DOHH2 (cell line): Measurements from ENCODE around the gene PTPN4.

ENCODE experiments used
- H3F3A ChIP-seq: fragments of 200-600 bp; sonication (generic), shearing (Covaris generic); 2 replicates; pipeline ENCODE4 v1.6.0; 2016; ENCODE audit warnings: antibody characterized with exemption, mild to moderate bottlenecking; ENCODE audit not compliant: control insufficient read depth, insufficient read depth
- H3K27ac ChIP-seq: fragments of 200-600 bp; sonication (generic); 2 replicates; pipeline ENCODE4 v1.5.1; 2014; ENCODE audit warnings: low read depth, mild to moderate bottlenecking, low read length, moderate library complexity
- H3K27me3 ChIP-seq: fragments of 200-600 bp; sonication (generic); 2 replicates; pipeline ENCODE4 v1.6.1; 2014; ENCODE audit warnings: mild to moderate bottlenecking, low read length, mixed read lengths; ENCODE audit not compliant: control insufficient read depth
- H3K36me3 ChIP-seq: fragments of 200-600 bp; sonication (generic); 2 replicates; pipeline ENCODE4 v1.6.1; 2014; ENCODE audit warnings: mild to moderate bottlenecking, low read length, moderate library complexity, mixed read lengths; ENCODE audit not compliant: control insufficient read depth
- H3K4me1 ChIP-seq: fragments of 200-600 bp; sonication (generic); 2 replicates; pipeline ENCODE4 v1.6.1; 2014; ENCODE audit warnings: mild to moderate bottlenecking, low read length, mixed read lengths; ENCODE audit not compliant: control insufficient read depth
- H3K4me2 ChIP-seq: fragments of 200-600 bp; sonication (generic); 2 replicates; pipeline ENCODE4 v1.6.0; 2014; ENCODE audit warnings: mild to moderate bottlenecking, low read length, moderate library complexity
- H3K4me3 ChIP-seq: fragments of 200-600 bp; sonication (generic); 2 replicates; pipeline ENCODE4 v1.5.1; 2014; ENCODE audit warnings: mild to moderate bottlenecking, low read length, mixed read lengths
- H3K79me2 ChIP-seq: fragments of 200-600 bp; sonication (generic); 2 replicates; pipeline ENCODE4 v1.6.1; 2014; ENCODE audit warnings: mild to moderate bottlenecking, low read length, mixed read lengths; ENCODE audit not compliant: control insufficient read depth
- H3K9me2 ChIP-seq: fragments of 200-600 bp; sonication (generic); replicated peaks from 2 replicates; pipeline ENCODE4 v1.6.1; 2014; ENCODE audit warnings: mild to moderate bottlenecking, low read length, mixed read lengths; ENCODE audit not compliant: control insufficient read depth
- H3K9me3 ChIP-seq: fragments of 200-600 bp; sonication (generic); 2 replicates; pipeline ENCODE4 v1.6.1; 2014; ENCODE audit warnings: antibody characterized with exemption, low read length, mixed read lengths; ENCODE audit not compliant: control insufficient read depth, insufficient read depth
- H4K20me1 ChIP-seq: fragments of 200-600 bp; sonication (generic); 2 replicates; pipeline ENCODE4 v1.6.0; 2014; ENCODE audit warnings: low read depth, mild to moderate bottlenecking, antibody characterized with exemption, low read length, moderate library complexity; ENCODE audit not compliant: control insufficient read depth, insufficient read depth
- CTCF ChIP-seq: fragments of 200-600 bp; sonication (generic); IDR thresholded peaks from one replicate; pipeline ENCODE4 v1.5.1; 2014; ENCODE audit warnings: antibody characterized with exemption, mild to moderate bottlenecking, low read depth, low read length; ENCODE audit not compliant: poor library complexity, severe bottlenecking
- EZH2phosphoT487 ChIP-seq: fragments of 200-600 bp; sonication (generic); IDR thresholded peaks from 2 replicates; pipeline ENCODE4 v1.6.1; 2017; ENCODE audit warnings: borderline replicate concordance, mild to moderate bottlenecking, antibody characterized with exemption, low read length, moderate library complexity, mixed read lengths

Gene PTPN4

GRCh38 chr2:119721462-119721861, 38.3 kb upstream of the PTPN4 start:
- TF ChIP-seq EZH2phosphoT487 (no peak), CTCF (no peak)
- no peaks in the 10 kb centered on the region for H3K4me1 ChIP-seq
- no peaks in the 10 kb centered on the region for H4K20me1 ChIP-seq
- H3K36me3 ChIP-seq, result no peaks in the 10 kb centered on the region
- no peak overlapping the region for H3K4me2 ChIP-seq
- no peaks in the 10 kb centered on the region for H3K9me2 ChIP-seq
- no peak overlapping the region for H3K27ac ChIP-seq
- H3F3A ChIP-seq, result no peaks in the 10 kb centered on the region
- no peak overlapping the region for H3K4me3 ChIP-seq
- H3K27me3 ChIP-seq, result no peaks in the 10 kb centered on the region; the same call in none of the 2 replicates
- H3K9me3 ChIP-seq, result no peaks in the 10 kb centered on the region
- H3K79me2 ChIP-seq, result no peaks in the 10 kb centered on the region

- H3K9me2 ChIP-seq, result no peaks in the 10 kb centered on the region
- H3K27me3 ChIP-seq, result no peaks in the 10 kb centered on the region; the same call in none of the 2 replicates
- no peaks in the 10 kb centered on the region for H3K79me2 ChIP-seq
- H3K27ac ChIP-seq, result no peak overlapping the region
- TF ChIP-seq CTCF, result no peak
- no peak for TF ChIP-seq EZH2phosphoT487
- no peak overlapping the region for H3K4me3 ChIP-seq
- no peaks in the 10 kb centered on the region for H4K20me1 ChIP-seq
- no peak overlapping the region for H3K4me2 ChIP-seq
- H3K4me1 ChIP-seq, result no peaks in the 10 kb centered on the region
- no peaks in the 10 kb centered on the region for H3K9me3 ChIP-seq
- no peaks in the 10 kb centered on the region for H3F3A ChIP-seq
- no peaks in the 10 kb centered on the region for H3K36me3 ChIP-seq
Observed at GRCh38 chr2:119721904-119722303, 37.8 kb upstream of the PTPN4 start.

GRCh38 chr2:119723186-119723585, 36.5 kb upstream of the PTPN4 start:
- no peaks in the 10 kb centered on the region for H3K9me2 ChIP-seq
- H3K79me2 ChIP-seq, result no peaks in the 10 kb centered on the region
- H3K4me3 ChIP-seq, result no peak overlapping the region
- H4K20me1 ChIP-seq, result no peaks in the 10 kb centered on the region
- no peaks in the 10 kb centered on the region for H3F3A ChIP-seq
- no peaks in the 10 kb centered on the region; the same call in none of the 2 replicates for H3K27me3 ChIP-seq
- no peaks in the 10 kb centered on the region for H3K9me3 ChIP-seq
- H3K27ac ChIP-seq, result no peak overlapping the region
- H3K36me3 ChIP-seq, result no peaks in the 10 kb centered on the region
- H3K4me2 ChIP-seq, result no peak overlapping the region
- TF ChIP-seq EZH2phosphoT487, result no peak
- no peak for TF ChIP-seq CTCF
- H3K4me1 ChIP-seq, result no peaks in the 10 kb centered on the region
